DMS53 treated with DMSO at 0.1 percent for 48 hours (cell line): Measurements from ENCODE around the gene HERC5.

Experiments
- DNase-seq: peaks from one replicate; lab custom pipeline; 2025; ENCODE audit not compliant: unreplicated experiment; lab: John Stamatoyannopoulos, UW

HERC5 gene

DNA sequence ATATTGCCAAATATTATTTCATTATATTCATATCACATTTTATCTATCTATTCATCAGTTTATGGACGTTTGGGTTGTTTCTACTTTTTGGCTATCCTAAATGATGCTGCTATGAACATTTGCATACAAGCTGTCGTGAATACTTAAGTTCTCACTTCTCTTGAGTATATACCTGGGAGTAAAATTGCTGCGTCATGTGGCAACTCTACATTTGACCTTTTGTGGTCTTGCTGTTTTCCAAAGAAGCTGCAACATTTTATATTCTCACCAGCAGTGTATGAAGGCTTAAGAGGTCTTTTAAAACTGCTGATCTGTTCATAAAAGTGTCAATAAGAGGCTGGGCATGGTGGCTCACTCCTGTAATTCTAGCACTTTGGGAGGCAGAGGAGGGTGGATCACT, 60.9 kb downstream of the HERC5 start:
- DNase-seq: no peak

DNA sequence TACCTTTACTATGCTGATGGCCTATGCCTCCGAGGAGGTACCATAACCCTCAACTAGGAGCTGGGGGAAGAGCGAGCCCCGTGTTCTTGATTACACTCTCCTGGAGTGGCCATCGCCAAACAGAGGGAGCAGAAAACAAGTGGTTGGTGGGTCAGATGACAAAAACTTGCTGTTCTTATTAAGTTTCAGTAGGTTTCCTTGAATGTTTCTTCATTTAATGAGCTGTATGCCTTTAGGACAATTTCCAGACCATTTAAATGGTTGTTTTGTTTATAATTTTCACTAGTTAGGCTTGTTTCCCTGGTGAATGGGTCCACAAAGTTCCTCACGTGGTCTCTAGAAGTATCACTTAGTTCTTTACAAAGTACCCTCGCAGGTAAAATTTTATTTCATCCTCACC, 62.0 kb downstream of the HERC5 start:
- DNase-seq: no peak

DNA sequence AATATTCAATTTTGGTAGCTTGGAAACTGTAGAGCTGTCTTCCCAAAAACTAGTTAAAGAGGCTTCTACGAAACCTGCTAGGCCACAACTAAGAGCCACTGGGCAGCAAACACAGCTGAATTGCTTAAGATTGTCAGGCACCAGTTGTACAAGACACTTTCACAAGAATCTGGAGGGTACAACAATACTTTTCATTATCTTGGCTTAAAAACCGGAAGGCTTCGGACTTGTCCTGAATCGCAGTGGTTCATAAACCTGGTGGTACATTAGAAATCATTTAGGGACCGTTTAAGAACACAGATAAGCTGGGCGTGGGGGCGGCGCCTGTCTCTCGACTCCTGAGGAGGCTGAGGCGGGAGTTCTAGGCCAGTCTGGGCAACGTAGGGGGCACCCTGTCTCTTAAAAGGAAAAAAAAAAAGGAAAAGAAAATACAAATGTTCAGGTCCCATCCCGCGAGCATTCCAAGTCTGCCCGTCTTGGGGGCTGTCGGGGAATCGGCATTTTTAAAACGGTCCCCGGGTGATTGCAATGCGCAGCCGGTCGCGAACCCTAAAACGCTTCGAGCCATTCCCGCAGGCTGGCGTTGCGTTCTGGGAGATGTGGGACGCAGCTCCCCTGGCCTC, 65.9 kb downstream of the HERC5 start:
- no peak for DNase-seq

DNA sequence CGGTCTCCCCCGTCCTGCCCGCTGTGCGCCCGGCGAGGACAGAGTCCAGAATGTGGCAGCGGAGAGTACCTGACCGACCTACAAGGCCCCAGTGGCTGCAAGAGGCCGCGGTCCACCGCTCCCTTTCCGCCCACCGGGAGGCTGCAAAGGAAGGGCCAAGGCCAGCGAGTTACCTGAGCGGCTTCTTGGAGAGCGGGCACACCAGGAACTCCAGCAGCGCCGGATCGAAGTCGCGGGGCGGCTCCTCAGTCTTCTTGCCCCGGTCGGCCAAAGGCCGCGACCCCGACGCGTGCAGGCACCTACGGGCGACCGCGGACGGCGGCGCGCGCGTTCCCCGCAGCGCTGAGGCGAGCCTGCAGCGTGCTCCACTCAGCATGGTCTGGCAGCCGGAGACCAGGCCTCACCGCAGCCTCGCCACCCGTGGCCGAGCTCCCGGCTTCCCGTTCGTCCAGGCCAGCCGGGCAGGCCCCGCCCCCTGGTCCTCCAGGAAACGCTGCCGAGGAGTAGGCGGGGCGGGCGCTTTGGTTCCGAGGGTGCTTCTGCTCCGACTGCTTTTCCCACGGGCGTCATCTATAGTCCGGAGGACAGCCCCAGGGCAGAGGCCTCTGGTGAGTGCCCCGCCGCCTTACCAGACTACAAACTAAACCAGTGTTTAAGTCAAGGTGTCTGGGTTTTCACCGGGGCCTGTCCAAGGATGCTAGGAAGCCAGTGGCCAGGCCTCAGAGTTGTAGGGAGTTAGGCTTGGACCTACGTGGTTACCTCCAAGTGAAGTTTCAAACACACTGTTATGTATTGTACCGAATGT, 66.6 kb downstream of the HERC5 start, which contains the start of gene PYURF:
PYURF (minus strand) TSS at position 452 of the 805 bp plus-strand sequence; CDS start at position 376, 76 bp downstream.
- peak; percentile 81 for DNase-seq

DNA sequence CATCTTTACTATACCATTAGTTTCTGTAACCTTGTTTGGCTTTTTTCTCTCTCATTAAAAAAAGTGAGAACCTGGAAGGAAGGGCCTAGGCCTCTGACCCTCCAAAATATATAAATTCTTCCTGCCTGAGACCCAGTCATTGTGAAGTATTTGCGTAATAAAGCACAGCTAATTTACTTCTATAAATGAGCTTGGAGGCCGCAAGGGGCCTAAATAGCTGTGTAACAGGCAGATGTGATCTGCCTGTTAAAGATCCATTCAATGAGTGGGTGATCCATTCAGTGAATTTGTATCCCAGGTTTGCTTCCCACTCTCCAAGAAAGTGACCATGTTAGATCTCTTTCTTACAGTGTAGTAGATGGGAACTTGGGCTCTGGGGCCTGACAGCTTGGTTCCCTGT, 67.3 kb downstream of the HERC5 start:
- no peak for DNase-seq

DNA sequence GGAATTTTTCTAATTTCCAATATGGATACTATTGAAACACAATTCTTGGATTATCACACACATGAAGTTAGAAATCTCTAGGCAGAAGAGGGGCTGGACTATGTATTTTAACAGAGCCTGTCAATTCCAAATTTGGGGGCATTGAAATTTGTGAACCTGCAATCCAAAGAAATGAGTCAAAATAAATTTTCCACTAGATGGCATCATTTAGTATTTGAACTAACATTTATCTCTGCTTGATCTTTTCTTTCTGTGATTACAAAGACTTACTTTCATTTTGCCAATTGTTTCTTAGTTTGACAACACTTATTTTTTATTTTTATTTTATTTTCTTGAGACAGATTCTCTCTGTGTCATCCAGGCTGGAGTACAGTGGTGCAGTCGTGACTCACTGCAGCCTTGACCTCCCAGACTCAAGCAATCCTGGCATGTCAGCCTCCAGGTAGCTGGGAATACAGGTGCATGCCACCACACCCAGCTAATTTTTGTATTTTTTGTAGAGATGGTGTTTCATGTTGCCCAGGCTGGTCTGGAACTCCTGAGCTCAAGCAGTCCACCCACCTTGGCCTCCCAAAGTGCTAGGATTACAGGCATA, 69.4 kb downstream of the HERC5 start:
- DNase-seq: no peak

DNA sequence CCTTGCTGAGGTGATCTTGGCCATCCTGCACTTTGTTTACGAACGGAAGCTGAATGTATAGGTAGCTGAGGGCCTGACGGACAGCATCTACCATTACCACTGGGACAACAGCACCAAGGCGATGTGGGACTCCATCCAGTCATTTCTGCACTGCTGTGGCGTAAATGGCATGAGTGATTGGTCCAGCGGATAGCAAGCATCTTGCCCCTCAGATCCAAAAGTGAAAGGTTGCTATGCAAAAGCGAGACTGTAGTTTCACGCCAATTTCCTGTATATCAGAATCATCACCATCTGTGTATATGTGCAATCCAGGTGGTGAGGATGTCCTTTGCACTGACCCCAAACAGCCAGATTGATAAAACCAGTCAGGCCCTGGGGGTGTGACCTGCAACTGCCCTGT, 70.9 kb downstream of the HERC5 start:
- no peak for DNase-seq

DNA sequence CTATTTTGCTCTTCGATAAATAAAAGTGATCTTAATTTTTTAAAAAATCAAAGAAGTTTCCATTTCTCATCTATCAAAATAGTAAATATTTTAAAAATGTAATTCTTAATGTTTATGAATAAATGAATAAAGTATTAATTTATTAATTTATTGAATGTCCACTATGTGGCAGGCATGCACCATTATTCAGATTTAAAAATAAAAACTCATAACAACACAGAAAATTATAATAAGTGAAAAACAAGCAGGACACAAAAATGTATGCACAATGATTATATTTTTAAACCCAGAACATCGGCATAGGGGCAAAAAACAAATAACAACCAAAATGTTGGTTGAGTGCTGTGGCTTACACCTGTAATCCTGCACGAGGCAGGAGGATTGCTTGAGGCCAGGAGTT, 71.9 kb downstream of the HERC5 start:
- no peak for DNase-seq

DNA sequence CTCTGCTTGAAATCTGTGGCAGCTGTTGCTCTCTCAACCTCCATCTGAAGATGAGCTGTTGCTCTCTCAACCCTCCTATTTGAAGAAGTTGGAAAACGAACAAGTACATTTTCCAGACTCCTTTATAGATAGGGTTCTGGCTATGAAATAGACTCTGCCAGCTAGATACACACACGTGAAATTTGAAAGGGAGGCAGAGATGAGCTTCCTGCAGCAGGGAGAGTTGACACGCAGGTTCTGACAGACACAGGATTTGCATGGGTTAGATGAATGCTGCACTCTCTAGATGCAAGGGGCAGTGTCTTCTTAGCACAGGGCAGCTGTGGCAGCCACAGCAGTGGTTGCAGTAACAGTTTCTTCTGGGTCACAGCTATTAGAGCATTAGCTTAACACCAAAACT, 74.6 kb downstream of the HERC5 start:
- DNase-seq: no peak

DNA sequence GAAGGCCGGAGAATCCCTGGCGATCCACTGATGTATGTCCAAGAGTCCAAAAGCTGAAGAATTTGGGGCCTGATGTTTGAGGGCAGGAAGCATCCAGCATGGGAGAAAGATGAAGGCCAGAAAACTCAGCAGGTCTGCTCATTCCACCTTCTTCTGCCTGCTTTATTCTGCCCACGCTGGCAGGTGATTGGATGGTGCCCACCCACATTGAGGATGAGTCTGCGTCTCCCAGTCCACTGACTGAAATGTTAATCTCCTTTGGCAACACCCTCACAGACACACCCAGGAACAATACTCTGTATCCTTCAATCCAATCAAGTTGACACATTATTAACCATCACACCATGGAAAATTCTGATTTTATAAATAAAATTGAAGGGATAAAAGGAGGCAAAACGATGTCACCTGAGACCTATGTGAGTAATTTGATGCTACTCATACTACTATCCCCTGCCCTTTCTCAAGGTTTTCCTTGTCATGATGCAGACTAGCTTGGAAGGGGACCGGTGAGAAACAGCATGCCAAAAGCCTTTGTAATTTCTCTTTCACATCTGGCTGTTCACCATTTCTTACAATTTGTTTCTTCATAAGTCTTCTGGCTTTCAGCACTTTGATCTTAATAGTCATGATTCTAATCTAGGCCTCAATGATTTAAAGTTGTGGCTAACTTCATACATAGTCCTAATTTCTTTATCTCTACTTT, 76.3 kb downstream of the HERC5 start:
- DNase-seq: no peak

DNA sequence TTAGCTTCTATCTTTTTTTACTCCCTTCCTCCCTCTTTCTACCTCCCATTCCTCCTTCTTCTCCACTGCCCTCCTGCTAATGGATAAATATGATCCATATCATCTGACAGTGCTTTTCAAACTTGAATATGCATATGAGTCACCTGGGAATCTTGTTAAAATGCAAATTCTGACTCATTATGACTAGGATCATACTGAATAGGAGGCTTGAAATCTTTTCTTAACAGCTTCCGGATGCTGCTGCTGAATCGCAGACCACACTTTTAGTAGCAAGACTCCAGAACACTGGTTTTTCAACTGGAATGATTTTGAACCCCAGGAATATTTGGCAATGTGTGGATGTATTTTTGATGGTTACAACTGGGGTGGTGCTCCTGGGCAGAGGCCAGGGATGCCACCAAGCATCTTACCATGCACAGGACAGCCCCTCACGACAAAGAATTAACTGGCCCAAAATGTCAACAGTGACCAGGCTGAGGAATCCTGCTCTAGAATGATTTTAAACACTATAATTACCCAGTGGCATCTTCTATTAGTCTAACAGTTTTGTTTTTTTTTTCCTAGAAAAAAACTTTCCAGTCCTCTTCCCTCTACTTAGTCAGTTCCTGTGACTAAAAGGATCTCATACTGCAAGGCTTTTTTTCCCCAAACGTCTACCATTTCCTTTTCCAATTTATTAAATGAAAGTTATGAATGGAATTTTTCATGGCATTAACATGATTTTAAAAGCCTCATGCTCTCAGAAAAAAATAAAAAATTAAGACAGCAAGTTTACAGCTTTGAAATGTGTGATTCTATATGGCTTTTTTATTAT, 77.2 kb downstream of the HERC5 start:
- DNase-seq: no peak

DNA sequence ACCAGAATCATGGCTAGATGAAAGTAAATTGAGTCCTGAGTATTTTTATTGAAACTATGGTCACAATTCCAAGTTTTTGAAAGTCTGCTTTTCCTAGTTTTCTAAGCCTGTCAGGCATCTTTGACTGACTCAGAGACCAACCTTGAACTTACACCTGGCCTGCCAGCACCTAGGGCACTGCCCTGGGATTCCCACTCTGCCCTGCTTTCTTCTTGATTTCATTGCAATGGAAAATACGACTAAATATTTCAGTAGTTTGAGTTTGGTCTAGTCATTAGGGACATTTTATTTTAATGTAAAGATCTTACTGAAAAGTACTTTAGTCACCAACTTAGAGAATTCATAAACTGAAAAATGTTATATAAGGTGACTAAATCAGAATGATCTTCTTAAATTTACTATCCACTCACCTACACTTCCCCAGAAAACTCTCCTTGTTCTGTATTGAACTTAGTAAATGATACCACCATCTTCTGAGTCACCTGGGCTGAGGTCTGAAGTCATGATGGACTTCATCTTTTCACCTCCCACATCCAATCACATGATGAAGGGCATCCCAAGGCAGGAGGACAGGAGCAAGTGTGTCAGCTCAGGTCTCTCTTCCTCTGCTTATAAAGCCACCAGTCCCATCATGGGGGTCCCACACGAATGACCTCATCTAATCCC, 78.3 kb downstream of the HERC5 start:
- no peak for DNase-seq

DNA sequence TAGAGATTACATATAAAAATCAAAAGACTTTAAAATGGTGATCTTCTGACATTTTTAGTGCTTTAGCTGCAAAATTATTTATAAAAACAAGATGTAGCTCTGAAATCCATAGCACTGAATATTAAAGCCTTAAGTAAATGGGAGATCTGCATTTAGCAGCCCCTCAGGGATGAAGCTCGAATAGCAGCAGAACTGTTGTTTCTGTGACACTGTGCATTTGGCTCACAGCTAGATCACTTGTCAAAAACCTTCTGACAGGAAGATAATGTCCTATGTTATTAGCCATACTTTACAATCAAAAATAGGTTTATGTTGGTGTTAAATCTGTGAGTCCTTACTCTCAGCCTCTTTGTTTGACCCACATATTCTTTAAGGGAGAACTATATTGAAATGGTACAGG, 80.8 kb downstream of the HERC5 start:
- DNase-seq: no peak

DNA sequence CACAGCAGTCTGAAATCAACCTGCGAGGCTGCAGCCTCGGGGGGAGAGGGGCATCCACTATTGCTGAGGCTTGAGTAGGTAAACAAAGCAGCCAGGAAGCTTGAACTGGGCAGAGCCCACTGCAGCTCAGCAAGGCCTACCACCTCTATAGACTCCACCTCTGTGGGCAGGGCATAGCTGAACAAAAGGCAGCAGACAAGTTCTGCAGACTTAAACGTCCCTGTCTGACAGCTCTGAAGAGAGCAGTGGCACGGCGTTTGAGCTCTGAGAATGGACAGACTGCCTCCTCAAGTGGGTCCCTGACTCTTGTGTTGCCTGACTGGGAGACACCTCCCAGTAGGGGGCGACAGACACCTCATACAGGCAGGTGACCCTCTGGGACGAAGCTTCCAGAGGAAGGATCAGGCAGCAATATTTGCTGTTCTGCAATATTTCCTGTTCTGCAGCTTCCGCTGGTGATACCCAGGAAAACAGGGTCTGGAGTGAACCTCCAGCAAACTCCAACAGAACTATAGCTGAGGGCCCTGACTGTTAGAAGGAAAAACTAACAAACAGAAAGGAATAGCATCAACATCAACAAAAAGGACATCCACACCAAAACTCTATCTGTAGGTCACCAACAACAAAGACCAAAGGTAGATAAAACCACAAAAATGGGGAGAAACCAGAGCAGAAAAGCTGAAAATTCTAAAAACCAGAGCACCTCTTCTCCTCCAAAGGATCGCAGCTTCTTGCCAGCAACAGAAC, 82.6 kb downstream of the HERC5 start:
- peak; percentile 9 for DNase-seq

DNA sequence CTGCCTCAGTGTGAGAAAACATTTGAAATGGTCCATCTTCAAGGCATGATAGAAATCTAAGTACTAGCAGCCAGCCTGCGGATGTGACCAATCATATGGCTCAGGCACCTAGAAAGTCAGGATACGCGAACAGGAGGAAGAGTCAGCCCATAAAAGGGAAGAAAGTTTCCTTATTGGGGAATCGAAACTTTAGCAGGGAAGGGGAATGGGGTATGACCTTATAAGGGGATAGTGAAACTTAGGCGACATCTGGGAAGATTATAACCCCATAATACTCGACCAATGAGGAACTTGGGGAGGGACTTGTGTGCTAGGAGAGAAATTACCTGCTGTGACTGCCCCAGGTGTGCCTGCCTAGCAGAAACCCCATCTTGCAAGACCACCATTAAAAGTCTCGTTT, 92.9 kb downstream of the HERC5 start:
- no peak for DNase-seq
